Measurements from ENCODE around the gene LAMC2. TPM values are rescaled to one million over a fixed set of nuclear protein-coding genes. Genes with fewer than 3 reads are reported as not detected.

The LAMC2 gene
- 10 to 100 TPM in 2 of 4 donors, 1 to 10 TPM in 2; 2.6 to 23.3 (median 7.3) TPM for total RNA-seq

DNA sequence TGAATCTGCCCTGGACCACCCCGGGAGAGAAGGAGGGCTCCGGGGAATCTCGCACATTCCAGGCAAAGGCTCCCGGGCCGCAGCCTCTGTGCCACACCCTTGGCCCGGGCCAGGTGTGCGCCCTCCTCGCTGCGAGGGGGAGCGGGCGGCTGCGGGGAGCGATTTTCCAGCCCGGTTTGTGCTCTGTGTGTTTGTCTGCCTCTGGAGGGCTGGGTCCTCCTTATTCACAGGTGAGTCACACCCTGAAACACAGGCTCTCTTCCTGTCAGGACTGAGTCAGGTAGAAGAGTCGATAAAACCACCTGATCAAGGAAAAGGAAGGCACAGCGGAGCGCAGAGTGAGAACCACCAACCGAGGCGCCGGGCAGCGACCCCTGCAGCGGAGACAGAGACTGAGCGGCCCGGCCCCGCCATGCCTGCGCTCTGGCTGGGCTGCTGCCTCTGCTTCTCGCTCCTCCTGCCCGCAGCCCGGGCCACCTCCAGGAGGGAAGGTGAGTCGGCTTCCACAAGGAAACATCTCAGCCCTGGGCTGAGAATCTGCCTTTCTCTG lies at the start of gene LAMC2:
Gene LAMC2, plus strand, starts transcription at position 324 of the 550 bp plus-strand sequence. Its CDS starts 89 bp downstream, at position 413.
- peak; percentile 97 for ATAC-seq (ENCODE audit: low FRiP score)
- DNase-seq (ENCODE audit: low spot score) = no peak
- TF ChIP-seq, protein P1, sequence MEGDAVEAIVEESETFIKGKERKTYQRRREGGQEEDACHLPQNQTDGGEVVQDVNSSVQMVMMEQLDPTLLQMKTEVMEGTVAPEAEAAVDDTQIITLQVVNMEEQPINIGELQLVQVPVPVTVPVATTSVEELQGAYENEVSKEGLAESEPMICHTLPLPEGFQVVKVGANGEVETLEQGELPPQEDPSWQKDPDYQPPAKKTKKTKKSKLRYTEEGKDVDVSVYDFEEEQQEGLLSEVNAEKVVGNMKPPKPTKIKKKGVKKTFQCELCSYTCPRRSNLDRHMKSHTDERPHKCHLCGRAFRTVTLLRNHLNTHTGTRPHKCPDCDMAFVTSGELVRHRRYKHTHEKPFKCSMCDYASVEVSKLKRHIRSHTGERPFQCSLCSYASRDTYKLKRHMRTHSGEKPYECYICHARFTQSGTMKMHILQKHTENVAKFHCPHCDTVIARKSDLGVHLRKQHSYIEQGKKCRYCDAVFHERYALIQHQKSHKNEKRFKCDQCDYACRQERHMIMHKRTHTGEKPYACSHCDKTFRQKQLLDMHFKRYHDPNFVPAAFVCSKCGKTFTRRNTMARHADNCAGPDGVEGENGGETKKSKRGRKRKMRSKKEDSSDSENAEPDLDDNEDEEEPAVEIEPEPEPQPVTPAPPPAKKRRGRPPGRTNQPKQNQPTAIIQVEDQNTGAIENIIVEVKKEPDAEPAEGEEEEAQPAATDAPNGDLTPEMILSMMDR (IDR thresholded peaks at IDR 0.05) = no peak

DNA sequence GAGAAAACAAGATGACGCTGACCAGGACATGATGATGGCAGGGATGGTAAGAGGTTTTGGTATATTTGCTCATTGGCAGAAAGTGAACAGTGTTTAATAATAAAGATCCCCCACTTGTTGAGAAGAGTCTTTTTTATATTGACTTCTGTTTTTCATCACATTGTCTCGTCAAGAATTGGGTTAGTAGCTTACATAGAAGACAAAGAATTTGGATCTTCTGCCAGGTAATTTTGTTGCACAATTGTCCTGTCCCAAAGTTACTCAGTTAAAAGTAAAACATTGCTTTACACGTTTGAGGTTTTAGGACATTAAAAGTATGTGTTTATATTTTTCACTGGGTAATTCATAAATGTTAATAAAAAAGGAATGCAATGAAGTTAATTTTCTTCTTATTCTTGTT lies 48.3 kb upstream of the LAMC2 start:
- DNase-seq (ENCODE audit: low spot score) (no peak), ATAC-seq (ENCODE audit: low FRiP score) (no peak)
- TF ChIP-seq, protein P1 (IDR thresholded peaks at IDR 0.05) = no peak

DNA sequence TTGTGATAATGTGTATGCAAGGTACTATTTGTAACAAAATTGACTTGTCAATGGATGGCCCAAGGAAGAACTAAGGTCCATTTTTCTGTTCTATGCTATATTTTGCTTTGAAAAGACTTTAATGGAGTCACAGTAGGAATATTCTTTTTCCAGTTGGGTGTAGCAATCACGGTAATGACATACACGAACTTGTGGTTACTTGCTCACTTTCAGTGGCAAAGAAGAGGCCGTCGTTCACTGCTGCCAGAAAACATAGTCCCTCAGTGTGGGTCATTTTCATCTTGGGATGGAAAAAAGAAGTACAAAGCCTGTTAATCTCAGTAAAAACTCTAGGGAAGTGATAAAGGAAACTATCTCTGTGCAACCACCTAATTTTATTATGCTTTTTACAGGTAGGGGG lies 47.8 kb upstream of the LAMC2 start:
- ATAC-seq (ENCODE audit: low FRiP score) (no peak), DNase-seq (ENCODE audit: low spot score) (no peak)
- TF ChIP-seq, protein P1 (IDR thresholded peaks at IDR 0.05) = no peak

DNA sequence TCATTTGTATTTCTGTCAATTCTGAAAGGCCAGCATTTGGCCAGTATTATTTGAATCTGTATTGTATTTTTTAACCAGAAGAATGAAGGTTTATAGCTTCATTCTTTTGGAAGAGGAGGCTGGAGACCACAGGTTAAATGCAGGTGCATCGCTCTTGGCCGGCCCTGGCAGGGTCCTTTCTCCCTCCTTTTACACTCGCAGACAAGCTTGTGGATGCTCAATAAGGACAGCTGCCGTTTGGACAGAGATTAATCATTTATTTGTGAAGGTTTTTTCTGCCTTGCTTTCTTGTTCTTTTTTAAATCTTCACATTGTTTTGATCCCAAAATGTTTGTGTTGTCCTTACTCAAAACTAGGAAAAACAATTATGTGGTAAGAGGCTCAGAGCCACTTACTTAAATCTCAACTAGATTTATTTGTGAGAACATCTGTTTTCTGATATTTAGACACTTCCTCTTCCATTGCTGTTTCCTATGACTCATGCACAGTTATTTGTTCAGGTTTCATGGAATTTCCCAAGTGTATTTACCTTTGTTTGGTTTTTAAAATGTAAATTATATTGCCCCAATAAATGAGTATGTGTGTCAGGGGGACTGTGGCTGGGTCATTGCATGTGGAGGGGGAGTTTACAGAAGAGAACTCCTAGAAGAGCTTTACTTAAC lies 46.7 kb upstream of the LAMC2 start:
- TF ChIP-seq, protein P1 (IDR thresholded peaks at IDR 0.05) = no peak
- DNase-seq (ENCODE audit: low spot score) (no peak), ATAC-seq (ENCODE audit: low FRiP score) (peak; percentile 22)

DNA sequence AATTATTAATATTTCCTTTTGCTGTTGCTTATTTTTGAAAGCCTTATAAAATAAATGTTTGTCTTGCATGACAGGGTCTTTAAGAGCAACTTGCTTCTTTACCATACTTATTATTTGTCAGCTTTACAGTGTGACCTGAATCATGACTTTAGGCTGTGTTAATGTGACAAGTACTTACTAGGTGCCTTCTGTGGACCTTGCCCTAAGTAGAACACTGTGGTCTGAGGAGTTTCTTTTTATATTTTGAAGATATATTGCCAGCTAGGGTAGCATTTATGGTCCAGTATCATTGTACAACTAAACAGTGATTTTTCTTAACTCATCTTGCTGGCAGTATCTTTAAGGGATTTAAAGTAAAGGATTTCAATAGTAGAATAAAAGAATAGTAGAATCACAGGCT lies 45.4 kb upstream of the LAMC2 start:
- TF ChIP-seq, protein P1 (IDR thresholded peaks at IDR 0.05) = no peak
- ATAC-seq (ENCODE audit: low FRiP score) (no peak), DNase-seq (ENCODE audit: low spot score) (no peak)

DNA sequence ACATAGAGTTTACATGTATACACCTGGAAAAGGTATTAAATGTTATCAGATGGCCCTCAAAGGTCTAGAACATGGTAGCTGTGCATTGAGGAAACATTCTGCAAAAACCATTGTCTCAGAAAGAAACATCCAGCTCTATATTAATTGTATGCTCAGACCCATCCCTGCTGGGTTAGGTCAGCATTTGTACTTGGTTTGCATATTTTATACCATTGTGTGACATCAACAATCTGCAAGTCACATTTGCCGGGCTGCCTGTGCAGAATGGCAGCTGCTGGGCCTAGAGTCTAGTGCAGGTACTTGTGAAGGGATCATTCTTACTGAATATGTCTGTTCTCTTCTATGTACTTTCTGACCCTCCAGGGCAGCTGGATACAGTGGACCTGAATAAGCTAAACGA lies 43.9 kb upstream of the LAMC2 start:
- TF ChIP-seq, protein P1 (IDR thresholded peaks at IDR 0.05) = no peak
- DNase-seq (ENCODE audit: low spot score) = no peak
- no peak for ATAC-seq (ENCODE audit: low FRiP score)
